NCI-H1092 treated with DMSO at 0.1 percent for 48 hours (cell line): ENCODE results near the gene SFXN3.
A peak's percentile ranks its signal among the peaks of the same experiment; 100 is the strongest.

ENCODE experiments used
- DNase-seq: peaks from one replicate; lab custom pipeline; 2025; lab: John Stamatoyannopoulos, UW

The SFXN3 gene

GRCh38 chr10:101060036-101060950 is 29.3 kb downstream of the SFXN3 start:
- DNase-seq, result peak; percentile 93

- peak; percentile 93 for DNase-seq
Observed at GRCh38 chr10:101060951-101061623, 30.1 kb downstream of the SFXN3 start.

GRCh38 chr10:101061624-101062231 is 30.7 kb downstream of the SFXN3 start, which contains the start of gene KAZALD1:
KAZALD1 (plus strand) TSS chr10:101061989; CDS start chr10:101062593, 604 bp downstream.
- DNase-seq, result peak; percentile 57

GRCh38 chr10:101062232-101063049 is 31.4 kb downstream of the SFXN3 start:
- peak; percentile 65 for DNase-seq

GRCh38 chr10:101063050-101063525 is 32.1 kb downstream of the SFXN3 start:
- DNase-seq, result no peak

GRCh38 chr10:101063548-101064414 is 32.7 kb downstream of the SFXN3 start:
- DNase-seq, result no peak

- DNase-seq, result no peak
Observed at GRCh38 chr10:101064415-101065030, 33.5 kb downstream of the SFXN3 start.

GRCh38 chr10:101065481-101066145 is 34.6 kb downstream of the SFXN3 start:
- no peak for DNase-seq

- peak; percentile 34 for DNase-seq
Observed at GRCh38 chr10:101066146-101066895, 35.3 kb downstream of the SFXN3 start.

GRCh38 chr10:101066896-101067355 is 35.9 kb downstream of the SFXN3 start:
- peak; percentile 17 for DNase-seq

GRCh38 chr10:101067356-101068083 is 36.5 kb downstream of the SFXN3 start:
- peak; percentile 40 for DNase-seq

GRCh38 chr10:101069441-101069840 is 38.4 kb downstream of the SFXN3 start:
- DNase-seq, result no peak

GRCh38 chr10:101070098-101070497 is 39.1 kb downstream of the SFXN3 start:
- no peak for DNase-seq

GRCh38 chr10:101071267-101071884 is 40.3 kb downstream of the SFXN3 start:
- DNase-seq, result no peak

GRCh38 chr10:101071885-101072433 is 40.9 kb downstream of the SFXN3 start:
- DNase-seq, result no peak

GRCh38 chr10:101072923-101073322 is 41.9 kb downstream of the SFXN3 start:
- no peak for DNase-seq

- DNase-seq, result no peak
Observed at GRCh38 chr10:101073631-101074030, 42.6 kb downstream of the SFXN3 start.
